Activated B cell treated with CpG ODN at 0.5 μM for 24 hours (primary cell): Measurements from ENCODE around the gene SPIRE1. TPM values are rescaled to one million over a fixed set of nuclear protein-coding genes. Genes with fewer than 3 reads are reported as not detected.
"Not testable (repeated sequence)": the region's sequence is repeated elsewhere in the genome, so short reads cannot be mapped to it uniquely, and the experiment has no call there.

Experiments
- ATAC-seq: fragments of 200-7000 bp; cut with Tn5 transposase; one replicate; pipeline ENCODE4 v1.10.0; 2021; ENCODE audit warnings: low read depth, mild to moderate bottlenecking, moderate library complexity
- CTCF ChIA-PET: fragments of 350-600 bp; sonication (Branson Sonifier 250); formaldehyde crosslinking; loops from one replicate; lab custom pipeline; 2021; ENCODE audit warnings: antibody characterized with exemption; lab: Charles Lee
- POLR2A ChIA-PET: fragments of 350-600 bp; sonication (Branson Sonifier 250); formaldehyde crosslinking; loops from one replicate; lab custom pipeline; 2021; ENCODE audit warnings: antibody characterized with exemption; lab: Charles Lee
- DNase-seq: peaks from one replicate; pipeline ENCODE4 v3.0.0; 2022
- H3K27ac Mint-ChIP-seq: one replicate; pipeline ENCODE4 v1.8.0; 2020; ENCODE audit warnings: mixed read lengths
- H3K27me3 Mint-ChIP-seq: one replicate; pipeline ENCODE4 v1.8.0; 2021; ENCODE audit warnings: mixed read lengths
- H3K36me3 Mint-ChIP-seq: one replicate; pipeline ENCODE4 v1.8.0; 2021; ENCODE audit warnings: low read depth, mixed read lengths
- H3K4me1 Mint-ChIP-seq: one replicate; pipeline ENCODE4 v1.8.0; 2021; ENCODE audit warnings: mixed read lengths
- H3K4me3 Mint-ChIP-seq: one replicate; pipeline ENCODE4 v1.8.0; 2020; ENCODE audit warnings: mild to moderate bottlenecking, mixed read lengths
- H3K9me3 Mint-ChIP-seq: one replicate; pipeline ENCODE4 v1.8.0; 2020; ENCODE audit warnings: mixed read lengths
- intact Hi-C: fragments of 100-400 bp; cut with micrococcal nuclease; formaldehyde crosslinking; loops from one replicate; pipeline ENCODE4 v1.15.1; 2024
- total RNA-seq: library from RNA; stranded (reverse); gene quantifications from 2 replicates; pipeline ENCODE4 v1.2.3, GENCODE V29; 2022
- TF ChIP-seq, protein P1 (sequence below): fragments of 200-600 bp; IDR thresholded peaks from one replicate; pipeline ENCODE4 v1.8.0; 2022; ENCODE audit warnings: antibody characterized with exemption, mild to moderate bottlenecking

The SPIRE1 gene
- total RNA-seq, 1 donor from 2014 or later: 2.5 TPM

DNA sequence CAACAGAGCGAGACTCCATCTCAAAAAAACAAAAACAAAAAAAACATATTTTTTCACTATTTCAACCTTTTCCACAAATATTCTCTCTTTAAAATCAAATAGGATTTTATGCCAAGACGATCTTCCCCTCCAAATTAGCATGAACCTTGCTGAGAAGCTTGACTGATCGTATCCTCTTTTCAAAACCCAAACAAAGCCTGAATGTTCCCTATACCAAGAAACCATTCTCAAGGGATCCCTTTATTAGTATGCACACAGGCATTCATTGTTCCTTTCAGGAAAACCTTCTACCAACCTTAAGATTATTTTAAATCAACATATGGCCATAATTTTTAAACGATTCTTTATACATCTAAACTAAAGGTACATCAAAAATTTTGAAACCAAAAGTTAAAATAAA lies 6.3 kb downstream of the SPIRE1 start:
- no peaks in the 10 kb centered on the region for H3K36me3 Mint-ChIP-seq

DNA sequence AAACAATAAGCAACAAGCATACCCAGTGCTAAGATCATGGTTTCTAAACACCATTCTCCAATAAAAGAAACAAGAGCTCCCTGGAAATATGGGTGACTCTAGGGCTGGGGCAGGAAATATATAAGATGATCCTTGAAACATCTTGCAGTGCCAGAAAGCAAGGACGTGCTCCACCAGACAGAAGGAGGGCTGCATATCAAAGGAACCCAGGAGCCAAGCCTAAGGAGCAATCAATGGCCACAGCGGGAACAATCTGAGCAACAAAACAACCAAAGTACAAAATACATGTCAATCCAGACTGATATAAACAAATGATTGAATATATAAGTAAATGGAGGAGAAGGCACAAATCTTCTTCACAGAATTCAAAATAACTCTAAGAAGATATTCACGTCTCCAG lies 10.1 kb downstream of the SPIRE1 start:
- DNase-seq (no peak), ATAC-seq (no peak)
- POLR2A ChIA-PET: no interaction called here
- H3K27me3 Mint-ChIP-seq: peaks cover 14% of the 10 kb centered on the region
- no peaks in the 10 kb centered on the region for H3K36me3 Mint-ChIP-seq
- no peaks in the 10 kb centered on the region for H3K4me1 Mint-ChIP-seq
- no peaks in the 10 kb centered on the region for H3K9me3 Mint-ChIP-seq
- TF ChIP-seq, protein P1, sequence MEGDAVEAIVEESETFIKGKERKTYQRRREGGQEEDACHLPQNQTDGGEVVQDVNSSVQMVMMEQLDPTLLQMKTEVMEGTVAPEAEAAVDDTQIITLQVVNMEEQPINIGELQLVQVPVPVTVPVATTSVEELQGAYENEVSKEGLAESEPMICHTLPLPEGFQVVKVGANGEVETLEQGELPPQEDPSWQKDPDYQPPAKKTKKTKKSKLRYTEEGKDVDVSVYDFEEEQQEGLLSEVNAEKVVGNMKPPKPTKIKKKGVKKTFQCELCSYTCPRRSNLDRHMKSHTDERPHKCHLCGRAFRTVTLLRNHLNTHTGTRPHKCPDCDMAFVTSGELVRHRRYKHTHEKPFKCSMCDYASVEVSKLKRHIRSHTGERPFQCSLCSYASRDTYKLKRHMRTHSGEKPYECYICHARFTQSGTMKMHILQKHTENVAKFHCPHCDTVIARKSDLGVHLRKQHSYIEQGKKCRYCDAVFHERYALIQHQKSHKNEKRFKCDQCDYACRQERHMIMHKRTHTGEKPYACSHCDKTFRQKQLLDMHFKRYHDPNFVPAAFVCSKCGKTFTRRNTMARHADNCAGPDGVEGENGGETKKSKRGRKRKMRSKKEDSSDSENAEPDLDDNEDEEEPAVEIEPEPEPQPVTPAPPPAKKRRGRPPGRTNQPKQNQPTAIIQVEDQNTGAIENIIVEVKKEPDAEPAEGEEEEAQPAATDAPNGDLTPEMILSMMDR: no peak
- no peak overlapping the region for H3K4me3 Mint-ChIP-seq
- CTCF ChIA-PET: no interaction called here
- H3K27ac Mint-ChIP-seq: no peak overlapping the region
- intact Hi-C loops: no loop called here

More for the DNA sequence above, 6.3 kb downstream of the SPIRE1 start:
- H3K9me3 Mint-ChIP-seq: no peaks in the 10 kb centered on the region
- TF ChIP-seq, protein P1: no peak
- H3K4me3 Mint-ChIP-seq: no peak overlapping the region
- ATAC-seq: no peak
- CTCF ChIA-PET: no interaction called here
- no peak overlapping the region for H3K27ac Mint-ChIP-seq
- intact Hi-C loops: no loop called here
- no peak for DNase-seq
- H3K27me3 Mint-ChIP-seq: peaks cover 39% of the 10 kb centered on the region
- POLR2A ChIA-PET: no interaction called here
- peaks cover 3% of the 10 kb centered on the region for H3K4me1 Mint-ChIP-seq

DNA sequence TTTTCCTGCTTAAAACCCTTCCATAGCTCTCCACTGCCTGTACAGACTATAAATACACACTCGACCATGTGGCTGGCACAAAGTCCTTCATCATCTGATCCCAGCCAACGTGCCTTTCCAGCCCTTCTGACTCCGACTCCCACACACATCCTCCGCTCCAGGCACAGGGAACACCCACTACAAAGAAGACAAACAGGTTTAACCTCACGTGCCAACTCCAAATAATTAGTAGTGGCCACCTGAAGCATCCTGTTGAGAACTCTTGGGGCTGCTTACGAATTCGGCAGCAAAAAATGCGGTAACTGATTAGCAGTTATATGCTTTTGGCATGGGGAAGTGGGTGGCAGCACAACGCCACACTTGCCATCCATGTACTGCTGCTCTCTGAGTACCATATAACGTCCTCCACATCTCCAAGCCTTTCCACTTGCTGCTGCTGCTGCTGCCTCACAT lies 12.1 kb downstream of the SPIRE1 start:
- TF ChIP-seq, protein P1: no peak
- no peak for DNase-seq
- no peak overlapping the region for H3K27ac Mint-ChIP-seq
- POLR2A ChIA-PET: no interaction called here
- H3K9me3 Mint-ChIP-seq: no peaks in the 10 kb centered on the region
- H3K4me1 Mint-ChIP-seq: no peaks in the 10 kb centered on the region
- CTCF ChIA-PET: no interaction called here
- intact Hi-C loops: no loop called here
- no peak overlapping the region for H3K4me3 Mint-ChIP-seq
- no peaks in the 10 kb centered on the region for H3K36me3 Mint-ChIP-seq
- H3K27me3 Mint-ChIP-seq: peaks cover 11% of the 10 kb centered on the region
- no peak for ATAC-seq

DNA sequence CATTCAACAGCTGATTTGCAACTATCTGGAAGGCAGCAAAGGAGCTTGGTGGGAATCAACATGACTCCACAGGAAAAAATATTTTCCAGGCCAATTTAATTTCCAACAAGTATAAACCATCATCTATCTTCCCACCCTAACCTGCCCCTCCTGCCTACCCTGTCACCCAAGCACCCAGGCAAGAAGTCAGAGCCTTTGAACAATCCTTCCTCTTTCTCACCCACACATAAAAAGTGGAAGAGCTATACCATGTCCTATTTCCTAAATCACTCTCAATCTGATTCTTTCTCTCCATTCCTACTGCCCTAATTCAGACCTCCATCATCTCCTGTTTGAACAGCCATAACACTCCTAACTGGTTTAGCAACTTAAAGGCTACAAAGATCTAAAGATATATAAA lies 12.7 kb downstream of the SPIRE1 start:
- ATAC-seq: no peak
- no peak overlapping the region for H3K4me3 Mint-ChIP-seq
- no peaks in the 10 kb centered on the region for H3K4me1 Mint-ChIP-seq
- peaks cover 13% of the 10 kb centered on the region for H3K27me3 Mint-ChIP-seq
- H3K9me3 Mint-ChIP-seq: no peaks in the 10 kb centered on the region
- POLR2A ChIA-PET: no interaction called here
- DNase-seq: no peak
- intact Hi-C loops: no loop called here
- no peaks in the 10 kb centered on the region for H3K36me3 Mint-ChIP-seq
- no peak overlapping the region for H3K27ac Mint-ChIP-seq
- CTCF ChIA-PET: no interaction called here
- TF ChIP-seq, protein P1: no peak

DNA sequence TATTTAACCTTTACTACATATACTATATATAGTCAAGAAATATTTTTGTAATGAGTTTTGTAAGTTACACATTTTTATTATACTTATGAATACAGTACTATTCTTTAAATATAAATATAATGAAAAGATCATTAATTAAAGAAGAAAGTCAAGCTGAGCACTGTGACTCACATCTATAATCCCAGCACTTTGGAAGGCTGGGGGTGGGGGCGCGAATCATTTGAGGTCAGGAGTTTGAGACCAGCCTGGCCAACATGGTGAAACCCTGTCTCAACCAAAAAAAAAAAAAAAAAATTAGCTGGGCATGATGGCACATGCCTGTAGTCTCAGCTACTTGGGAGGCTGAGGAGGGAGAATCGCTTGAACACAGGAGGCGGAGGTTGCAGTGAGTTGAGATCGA lies 14.2 kb downstream of the SPIRE1 start:
- H3K27me3 Mint-ChIP-seq: peaks cover 13% of the 10 kb centered on the region
- POLR2A ChIA-PET, ATAC-seq, H3K4me1 Mint-ChIP-seq, H3K4me3 Mint-ChIP-seq, DNase-seq, H3K27ac Mint-ChIP-seq, H3K9me3 Mint-ChIP-seq, intact Hi-C loops, CTCF ChIA-PET, H3K36me3 Mint-ChIP-seq: not testable (repeated sequence)

DNA sequence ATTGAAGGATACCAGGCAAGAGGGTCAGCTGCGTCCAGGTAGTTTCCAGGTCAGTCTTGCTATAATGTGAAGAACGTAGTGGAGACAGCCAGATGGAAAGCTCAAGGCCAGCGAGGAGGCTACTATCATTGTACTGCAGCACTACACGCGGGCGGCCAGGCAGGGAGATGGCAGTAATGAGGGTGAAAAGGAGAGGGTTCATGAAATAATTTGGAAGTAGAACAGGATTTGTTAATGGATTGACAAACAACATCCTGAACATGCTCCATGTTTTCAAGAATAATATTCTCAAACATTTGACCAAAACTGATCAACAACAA lies 17.1 kb downstream of the SPIRE1 start:
- no peak for ATAC-seq
- no peaks in the 10 kb centered on the region for H3K4me1 Mint-ChIP-seq
- H3K36me3 Mint-ChIP-seq: no peaks in the 10 kb centered on the region
- DNase-seq: no peak
- intact Hi-C loops: no loop called here
- ChIA-PET POLR2A (no interaction called here), CTCF (interaction anchor here (1.2 kb wide), 1 partner anchor 19 kb away, joined by 3 read pairs; no protein-coding TSS in a partner anchor)
- no peak overlapping the region for H3K27ac Mint-ChIP-seq
- H3K27me3 Mint-ChIP-seq: peaks cover 12% of the 10 kb centered on the region
- H3K4me3 Mint-ChIP-seq: no peak overlapping the region
- TF ChIP-seq, protein P1: no peak
- no peaks in the 10 kb centered on the region for H3K9me3 Mint-ChIP-seq
